Activated effector memory CD4-positive, alpha-beta T cell treated with anti-CD3 and anti-CD28 coated beads, Interleukin-2, amount 50 U/mL, for 16 hours (primary cell): Measurements from ENCODE around the gene ANXA7.

ENCODE experiments used
- DNase-seq: peaks from one replicate; pipeline ENCODE4 v3.0.0-alpha.2; 2020

ANXA7 gene

GRCh38 chr10:73413528-73414229 is at the start of gene ANXA7:
ANXA7 (minus strand) TSS chr10:73414058; CDS start chr10:73400856, 13,202 bp downstream.
- DNase-seq = peak; percentile 98

DNA sequence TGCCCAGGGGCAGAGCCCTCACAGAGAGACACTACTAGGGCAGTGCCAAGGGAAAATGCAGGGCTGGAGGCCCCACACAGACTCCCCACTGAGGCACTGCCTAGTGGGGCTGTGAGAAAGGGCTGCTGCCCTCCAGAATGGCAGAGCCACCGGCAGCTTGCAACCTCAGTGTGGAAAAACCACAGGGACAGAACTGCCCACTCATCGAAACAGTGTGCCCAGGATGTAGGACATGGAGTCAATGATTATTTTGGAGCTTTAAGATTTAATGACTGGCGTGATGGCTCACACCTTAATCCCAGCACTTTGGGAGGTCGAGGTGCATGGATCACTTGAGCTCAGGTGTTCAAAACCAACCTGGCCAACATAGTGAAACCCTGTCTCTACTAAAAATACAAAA is 47.0 kb upstream of the ANXA7 start:
- no peak for DNase-seq

DNA sequence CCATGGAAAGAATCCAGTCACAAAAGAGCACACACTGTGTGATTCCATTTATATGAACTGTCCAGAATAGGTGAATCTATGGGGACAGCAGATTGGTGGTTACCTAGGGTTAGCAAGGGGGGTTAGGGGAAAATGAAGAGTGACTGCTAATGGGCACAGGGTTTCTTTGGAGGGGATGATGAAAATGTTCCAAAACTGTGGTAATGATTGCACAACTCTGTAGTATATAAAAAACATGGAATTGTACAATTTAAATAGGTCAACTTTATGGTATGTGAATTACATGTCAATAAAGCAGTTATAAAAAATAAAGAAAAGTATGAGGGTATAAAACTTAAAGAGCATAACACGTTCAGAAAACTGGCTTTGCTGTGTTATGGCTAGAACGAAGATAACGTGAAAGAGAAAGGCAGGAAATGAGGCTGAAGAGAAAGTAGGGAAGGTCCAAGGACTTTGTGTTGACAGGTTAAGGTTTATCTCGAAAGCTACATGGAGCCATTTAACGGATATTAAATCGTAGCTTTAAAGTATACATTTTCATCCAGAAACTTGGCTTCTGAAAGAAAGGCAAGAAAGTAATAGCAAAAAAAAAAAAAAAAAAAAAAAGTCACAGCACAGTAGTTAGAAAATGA is 45.9 kb upstream of the ANXA7 start:
- DNase-seq = no peak

DNA sequence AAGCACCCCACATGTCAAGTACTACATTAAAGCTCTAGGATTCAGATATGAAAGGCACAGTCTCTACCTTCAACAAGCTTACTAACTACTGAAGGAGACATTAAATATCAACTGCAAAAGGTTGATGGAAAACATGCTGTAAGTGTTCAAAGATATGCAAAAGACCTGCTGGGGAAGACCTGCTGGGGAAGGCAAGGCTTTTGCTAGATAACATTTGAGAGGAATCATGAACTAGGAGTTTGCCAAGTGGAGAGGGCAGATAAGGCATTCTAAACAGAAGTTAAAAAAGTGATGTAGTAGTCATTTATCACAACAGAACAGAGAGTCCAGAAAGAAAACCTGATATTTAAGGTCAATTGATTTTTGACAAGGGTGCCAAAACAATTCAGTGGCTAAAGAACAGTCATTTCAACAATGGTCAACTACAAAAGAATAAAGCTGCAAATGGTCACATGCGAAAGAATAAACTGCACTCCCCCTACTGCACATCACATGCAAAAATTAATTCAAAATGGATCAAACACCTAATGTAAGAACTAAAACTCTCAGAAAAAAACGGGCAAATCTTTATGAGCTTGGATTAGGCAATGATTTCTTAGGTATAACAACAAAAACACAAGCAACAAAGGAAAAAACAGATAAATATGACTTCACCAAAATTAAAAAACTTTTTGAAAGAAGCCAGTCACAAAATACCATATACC is 42.5 kb upstream of the ANXA7 start:
- no peak for DNase-seq

DNA sequence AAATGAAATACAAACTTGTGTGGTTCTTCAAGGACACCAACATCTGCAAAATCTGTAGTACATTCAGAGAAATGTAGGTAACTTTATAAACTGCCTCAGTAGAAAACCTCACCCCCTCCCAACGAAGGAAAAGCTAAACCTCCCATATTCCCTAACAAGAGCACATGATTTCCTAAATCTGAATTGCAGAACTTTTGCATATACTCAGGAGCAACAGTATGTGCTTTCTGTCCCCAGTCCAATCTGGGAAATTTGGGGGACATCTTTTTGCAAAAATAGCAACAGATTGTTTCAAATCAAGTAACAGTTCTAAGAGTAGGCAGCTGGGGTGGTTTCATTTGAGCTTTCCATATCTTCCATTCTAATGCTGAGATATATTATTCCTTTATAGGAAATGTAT is 35.3 kb upstream of the ANXA7 start:
- DNase-seq = no peak

GRCh38 chr10:73448384-73448783 is 34.5 kb upstream of the ANXA7 start:
- DNase-seq = no peak

DNA sequence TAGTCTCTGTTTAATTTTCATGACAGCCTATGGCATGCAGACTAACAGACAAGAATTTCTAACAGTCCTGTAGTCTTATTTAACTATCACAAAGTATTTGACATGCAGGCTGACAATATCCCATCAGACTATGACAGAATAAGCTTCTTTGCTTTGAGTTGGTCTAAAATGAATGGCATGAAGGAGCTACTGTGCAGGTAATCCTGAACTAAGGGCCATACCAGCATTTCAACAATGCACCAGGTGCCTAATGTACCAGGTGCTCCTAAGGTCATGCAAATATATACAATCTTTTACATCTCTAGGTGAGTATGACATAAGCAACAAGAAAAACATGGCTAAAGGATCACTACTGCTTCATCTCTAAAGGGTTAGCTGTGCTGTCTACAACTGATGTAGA is 33.1 kb upstream of the ANXA7 start:
- no peak for DNase-seq

- no peak for DNase-seq
Observed at GRCh38 chr10:73444457-73444856, 30.6 kb upstream of the ANXA7 start.

GRCh38 chr10:73439605-73440312 is 25.9 kb upstream of the ANXA7 start:
- no peak for DNase-seq

GRCh38 chr10:73439055-73439454 is 25.2 kb upstream of the ANXA7 start:
- DNase-seq = no peak

DNA sequence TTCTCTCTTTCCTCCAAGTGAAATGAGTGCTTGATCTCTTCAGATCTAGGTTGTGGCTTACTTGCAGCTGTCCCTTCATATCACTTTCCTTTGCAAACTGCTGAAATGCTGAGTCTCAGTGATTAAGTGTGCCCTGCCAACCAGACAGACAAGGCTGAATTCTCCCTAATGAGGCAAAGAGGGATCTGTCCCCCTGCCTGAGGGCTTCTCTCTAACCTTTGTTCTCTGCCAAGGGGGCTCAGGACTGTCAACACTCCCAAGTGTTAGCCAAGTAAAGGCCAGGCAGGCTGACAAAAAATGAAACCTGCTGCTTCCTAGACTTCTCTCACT is 19.6 kb upstream of the ANXA7 start, which contains the start of gene MSS51:
MSS51 (minus strand) TSS at position 24 of the 330 bp plus-strand sequence. CDS start 5,277 bp downstream, outside the sequence.
- DNase-seq = no peak

DNA sequence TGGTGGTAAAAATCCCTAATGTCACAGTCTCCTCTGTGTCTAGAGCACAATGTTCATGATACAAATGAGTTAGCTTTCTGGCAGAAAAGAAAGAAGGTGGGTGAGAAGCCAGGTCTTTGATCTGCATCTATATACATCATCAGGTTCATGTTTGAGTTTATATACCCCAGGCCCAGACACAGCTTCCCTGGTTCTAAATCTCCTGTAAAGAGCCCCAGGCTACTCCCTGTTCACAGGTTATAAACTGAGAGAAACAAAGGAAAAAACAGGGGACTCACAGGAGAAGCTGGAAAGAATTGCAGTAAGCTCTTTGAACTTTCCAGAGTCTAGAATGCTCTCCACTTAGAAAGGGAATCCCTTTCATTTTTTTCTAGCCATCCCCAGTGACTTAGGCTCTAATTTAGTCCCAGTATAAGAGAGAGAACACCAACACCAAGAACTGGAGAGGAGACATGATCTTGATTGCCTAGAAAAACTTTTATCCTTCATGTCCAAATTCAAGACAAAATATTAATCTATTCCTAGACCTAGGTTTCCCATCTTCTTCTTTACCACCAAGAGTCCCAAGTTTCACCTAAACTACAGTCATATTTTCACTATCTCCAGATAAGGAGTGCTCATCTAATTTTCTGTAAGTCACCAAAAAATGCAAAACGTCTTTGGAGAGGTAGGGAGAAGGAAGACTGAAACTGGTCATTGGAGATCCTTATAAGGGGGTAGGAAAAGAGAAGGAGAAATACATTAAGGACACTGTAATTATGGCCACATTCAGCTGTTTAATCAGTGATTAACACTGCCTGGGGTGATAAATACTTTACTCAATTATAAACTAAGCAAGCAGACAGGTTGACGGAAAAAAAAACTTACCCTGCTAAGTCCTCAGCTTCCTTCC is 19.0 kb upstream of the ANXA7 start:
- no peak for DNase-seq

GRCh38 chr10:73426318-73426717 is 12.5 kb upstream of the ANXA7 start:
- no peak for DNase-seq

DNA sequence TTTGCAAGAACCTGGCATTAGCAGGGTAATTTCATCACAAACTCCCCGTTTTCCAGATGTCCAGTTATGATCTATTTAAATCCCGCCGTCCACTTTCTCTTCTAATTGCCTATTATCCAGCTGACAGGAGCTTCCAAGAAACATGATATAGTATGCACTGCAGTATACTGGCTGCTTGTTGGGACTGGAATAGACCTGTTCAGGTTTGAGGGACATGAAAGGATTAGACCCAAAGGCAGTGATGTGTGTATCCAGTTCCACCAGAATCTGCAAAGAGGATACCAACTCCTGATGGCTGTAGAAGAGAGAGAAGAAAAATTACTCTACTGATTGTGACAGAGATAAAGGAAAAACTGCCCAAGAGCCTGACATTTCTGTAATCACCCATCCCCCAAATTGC is 10.6 kb upstream of the ANXA7 start:
- no peak for DNase-seq

DNA sequence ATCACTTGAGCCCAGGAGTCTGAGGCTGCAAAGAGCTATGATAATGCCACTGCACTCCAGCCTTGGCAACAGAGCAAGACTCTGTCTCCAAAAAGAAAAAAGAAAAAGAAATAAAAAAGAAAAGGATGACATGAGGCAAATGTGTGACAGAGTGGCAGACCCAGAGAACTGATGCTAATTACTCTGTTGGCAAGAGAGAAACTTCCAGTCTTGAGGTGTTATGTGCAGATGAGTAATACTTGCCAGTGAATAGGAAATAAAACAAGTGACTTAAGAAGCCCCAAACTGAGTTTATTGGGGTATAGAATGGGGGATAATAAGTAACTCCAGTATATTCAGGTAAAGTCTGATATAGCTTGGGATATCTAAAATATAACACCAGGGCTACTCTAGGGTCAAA is 9.5 kb upstream of the ANXA7 start:
- DNase-seq = no peak

DNA sequence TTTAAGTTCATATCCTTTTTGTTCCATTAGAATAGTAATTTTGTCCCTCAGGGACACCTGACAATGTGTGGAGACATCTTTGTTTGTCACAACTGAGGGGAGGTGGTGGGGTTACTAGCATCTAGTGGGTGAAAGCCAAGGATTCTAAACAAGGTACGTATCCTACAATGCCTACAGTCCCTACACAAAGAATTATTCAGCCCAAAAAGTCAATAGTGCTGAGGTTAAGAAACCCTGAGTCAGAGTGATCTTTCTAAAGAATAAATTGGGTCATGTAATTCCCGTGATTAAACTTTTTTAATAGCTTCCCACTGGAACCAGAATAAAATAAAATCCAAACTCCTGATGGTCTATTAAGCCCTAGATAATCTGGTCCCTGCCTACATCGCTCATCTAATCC is 2.7 kb upstream of the ANXA7 start:
- DNase-seq = no peak

DNA sequence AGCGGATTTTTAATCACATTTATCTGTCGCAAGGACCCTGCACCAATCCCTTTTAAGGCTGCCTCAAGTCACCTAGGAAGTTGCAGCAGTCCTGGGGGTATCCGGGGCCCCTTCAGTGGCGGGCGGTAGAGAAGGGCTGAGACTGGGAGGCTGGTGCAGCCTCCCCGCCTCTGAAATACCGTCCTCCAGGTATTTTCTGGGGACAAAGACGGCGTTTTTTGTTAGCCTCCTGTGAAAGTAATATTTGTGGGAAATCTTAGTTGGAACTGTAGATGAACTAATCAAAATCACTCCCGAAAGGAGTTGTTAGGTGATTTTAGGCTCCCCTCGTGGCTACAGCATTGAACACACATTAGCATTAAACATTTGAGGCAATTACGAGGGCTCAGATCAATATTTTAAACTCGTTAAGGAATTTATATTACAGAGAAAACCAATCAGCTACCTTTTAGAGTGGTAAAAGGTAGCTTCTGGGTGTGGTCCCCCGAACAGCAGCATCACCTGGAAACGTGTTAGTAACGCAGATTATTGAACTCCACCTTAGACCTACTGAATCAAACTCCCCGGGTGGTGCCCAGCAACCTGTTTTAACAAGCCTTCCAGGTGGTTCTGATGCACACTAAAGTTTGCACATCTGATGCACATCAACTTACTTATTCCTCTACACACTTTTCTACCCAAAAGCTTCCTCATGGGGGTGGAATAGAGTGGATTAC is 530 bp upstream of the ANXA7 start:
- no peak for DNase-seq

DNA sequence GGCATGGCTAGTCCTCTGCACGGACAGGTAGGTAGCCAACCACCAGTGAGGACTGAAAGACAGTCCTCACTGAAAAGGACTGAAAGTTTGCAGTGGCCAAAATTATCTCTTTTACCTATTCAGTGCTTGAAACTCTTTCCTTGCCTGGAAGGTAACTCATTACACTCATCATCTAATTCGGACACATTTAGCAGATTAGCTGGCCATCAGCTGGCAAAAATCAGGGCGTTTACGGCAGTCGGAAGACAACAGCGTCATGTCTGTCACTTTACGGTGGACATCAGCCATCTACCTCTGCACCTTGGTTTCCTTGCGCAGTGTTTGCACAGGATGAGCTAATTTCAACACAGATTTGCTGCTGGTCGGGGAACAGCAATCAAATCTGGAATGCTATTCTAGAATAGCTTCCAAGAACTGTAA is 740 bp downstream of the ANXA7 start:
- no peak for DNase-seq

DNA sequence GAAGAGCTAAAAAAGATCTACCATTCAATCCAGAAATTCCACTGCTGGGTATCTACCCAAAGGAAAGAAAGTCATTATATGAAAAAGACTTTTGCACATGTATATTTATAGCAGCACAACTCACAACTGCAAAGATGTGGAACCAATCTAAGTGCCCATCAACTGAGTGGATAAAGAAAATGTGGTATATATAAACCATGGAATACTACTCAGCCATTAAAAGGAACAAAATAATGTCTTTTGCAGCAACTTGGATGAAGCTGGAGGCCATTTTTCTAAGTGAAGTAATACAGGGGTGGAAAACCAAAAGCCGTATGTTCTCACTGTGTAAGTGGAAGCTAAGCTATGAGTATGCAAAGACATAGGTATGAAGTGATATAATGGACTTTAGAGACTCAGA is 3.0 kb downstream of the ANXA7 start:
- no peak for DNase-seq

- DNase-seq = no peak
Observed at GRCh38 chr10:73408978-73409521, 4.8 kb downstream of the ANXA7 start.

- DNase-seq = no peak
Observed at GRCh38 chr10:73408061-73408460, 5.8 kb downstream of the ANXA7 start.

DNA sequence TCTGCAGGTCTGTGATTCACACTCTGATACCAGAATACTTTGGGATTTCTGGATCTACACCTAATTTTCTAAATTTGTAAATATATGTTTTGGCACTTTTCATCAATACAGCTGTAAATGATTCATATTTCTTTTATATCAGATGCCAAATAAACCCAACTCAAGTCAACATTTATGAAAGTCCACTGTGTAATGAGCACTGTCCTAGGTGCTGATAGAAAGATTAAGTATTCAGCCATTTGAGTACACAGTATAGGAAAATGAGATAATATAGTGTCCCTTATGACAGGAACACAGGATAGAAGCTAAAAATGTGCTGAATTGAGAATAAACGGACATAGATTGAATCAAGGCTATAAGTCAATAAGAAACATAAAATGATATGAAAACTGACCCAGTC is 6.4 kb downstream of the ANXA7 start:
- no peak for DNase-seq
